Muscle of arm (tissue), 12 donors: ENCODE measurements around the gene FTL. TPM values are rescaled to one million over a fixed set of nuclear protein-coding genes. Genes with fewer than 3 reads are reported as not detected.

ENCODE experiments used
- polyA plus RNA-seq, 12 donors: library from polyadenylated mRNA; unstranded; fragments of 120-200 nt; gene quantifications; one replicate each; pipeline ENCODE4 v1.2.1, GENCODE V29; 2013; ENCODE audit not compliant: insufficient read length in 12 of 12

Gene FTL
- polyA plus RNA-seq, 12 donors, result 466 to 1,078 (median 553) TPM; not detected in 1

Other genes with a start within 250 kb of the FTL start
- 100 to 1,000 TPM in 5 of 12 donors, 10 to 100 TPM in 6, not detected in 1; 56.7 to 184 (median 98.5) TPM for gene MAMSTR, start 245.6 kb upstream of the FTL start, polyA plus RNA-seq
- gene RASIP1, start 224.7 kb upstream of the FTL start, polyA plus RNA-seq, result 10 to 100 TPM in 11 of 12 donors, not detected in 1; 15.1 to 39.6 (median 22.0) TPM
- gene IZUMO1, start 218.4 kb upstream of the FTL start, polyA plus RNA-seq, result 1 to 10 TPM in 5 of 12 donors, under 1 TPM in 5, not detected in 2; 0.43 to 2.2 (median 1.1) TPM
- gene FUT1, start 212.7 kb upstream of the FTL start, polyA plus RNA-seq, result 1 to 10 TPM in 9 of 12 donors, under 1 TPM in 1, not detected in 2; 0.95 to 1.7 (median 1.4) TPM
- not detected for gene FGF21, start 209.8 kb upstream of the FTL start, polyA plus RNA-seq
- 10 to 100 TPM in 11 of 12 donors, not detected in 1; 17.4 to 25.4 (median 20.7) TPM for gene BCAT2, start 154.3 kb upstream of the FTL start, polyA plus RNA-seq
- gene HSD17B14, start 128.8 kb upstream of the FTL start, polyA plus RNA-seq, result 1 to 10 TPM in 10 of 12 donors, not detected in 2; 2.5 to 4.8 (median 3.1) TPM
- 10 to 100 TPM in 11 of 12 donors, not detected in 1; 24.6 to 41.2 (median 30.4) TPM for gene PLEKHA4, start 96.7 kb upstream of the FTL start, polyA plus RNA-seq
- 100 to 1,000 TPM in 1 of 12 donors, 10 to 100 TPM in 10, not detected in 1; 36.2 to 100 (median 59.0) TPM for gene PPP1R15A, start 92.9 kb upstream of the FTL start, polyA plus RNA-seq
- gene TULP2, start 66.6 kb upstream of the FTL start, polyA plus RNA-seq, result under 1 TPM in 7 of 12 donors, not detected in 5; 0.09 to 0.83 (median 0.14) TPM
- gene NUCB1, start 65.0 kb upstream of the FTL start, polyA plus RNA-seq, result 100 to 1,000 TPM in 11 of 12 donors, not detected in 1; 114 to 175 (median 139) TPM
- gene DHDH, start 31.6 kb upstream of the FTL start, polyA plus RNA-seq, result under 1 TPM in 9 of 12 donors, not detected in 3; 0.14 to 0.68 (median 0.37) TPM
- 10 to 100 TPM in 11 of 12 donors, not detected in 1; 28.4 to 50.9 (median 34.7) TPM for gene BAX, start 10.4 kb upstream of the FTL start, polyA plus RNA-seq
- 100 to 1,000 TPM in 1 of 12 donors, 10 to 100 TPM in 10, not detected in 1; 51.4 to 109 (median 87.1) TPM for gene GYS1, start 28.0 kb downstream of the FTL start, polyA plus RNA-seq
- gene RUVBL2, start 28.6 kb downstream of the FTL start, polyA plus RNA-seq, result 10 to 100 TPM in 11 of 12 donors, not detected in 1; 43.6 to 61.1 (median 49.2) TPM
- gene LHB, start 51.8 kb downstream of the FTL start, polyA plus RNA-seq, result not detected
- 1 to 10 TPM in 1 of 12 donors, under 1 TPM in 2, not detected in 9; 0.30 to 2.1 (median 0.59) TPM for gene CGB3, start 59.0 kb downstream of the FTL start, polyA plus RNA-seq
- not detected for gene CGB2, start 66.6 kb downstream of the FTL start, polyA plus RNA-seq
- gene CGB1, start 71.6 kb downstream of the FTL start, polyA plus RNA-seq, result under 1 TPM in 1 of 12 donors, not detected in 11; 0.30 TPM
- gene CGB5, start 78.5 kb downstream of the FTL start, polyA plus RNA-seq, result under 1 TPM in 5 of 12 donors, not detected in 7; 0.17 to 0.92 (median 0.48) TPM
- gene CGB8, start 83.8 kb downstream of the FTL start, polyA plus RNA-seq, result 1 to 10 TPM in 1 of 12 donors, under 1 TPM in 6, not detected in 5; 0.27 to 1.2 (median 0.71) TPM
- 1 to 10 TPM in 4 of 12 donors, under 1 TPM in 6, not detected in 2; 0.33 to 2.1 (median 0.84) TPM for gene CGB7, start 92.4 kb downstream of the FTL start, polyA plus RNA-seq
- 10 to 100 TPM in 1 of 12 donors, 1 to 10 TPM in 9, not detected in 2; 2.4 to 14.8 (median 5.4) TPM for gene NTF4, start 99.5 kb downstream of the FTL start, polyA plus RNA-seq
- gene KCNA7, start 107.4 kb downstream of the FTL start, polyA plus RNA-seq, result 10 to 100 TPM in 3 of 12 donors, 1 to 10 TPM in 8, not detected in 1; 2.3 to 13.2 (median 8.1) TPM
- 100 to 1,000 TPM; 167 to 329 (median 191) TPM for gene SNRNP70, start 120.1 kb downstream of the FTL start, polyA plus RNA-seq
- gene LIN7B, start 149.1 kb downstream of the FTL start, polyA plus RNA-seq, result 10 to 100 TPM in 6 of 12 donors, 1 to 10 TPM in 4, not detected in 2; 9.1 to 14.9 (median 11.5) TPM
- gene C19orf73, start 153.8 kb downstream of the FTL start, polyA plus RNA-seq, result 1 to 10 TPM in 2 of 12 donors, under 1 TPM in 8, not detected in 2; 0.25 to 1.3 (median 0.53) TPM
- gene PPFIA3, start 154.2 kb downstream of the FTL start, polyA plus RNA-seq, result 10 to 100 TPM in 1 of 12 donors, 1 to 10 TPM in 10, not detected in 1; 4.0 to 38.2 (median 5.9) TPM
- gene HRC, start 190.1 kb downstream of the FTL start, polyA plus RNA-seq, result 100 to 1,000 TPM in 10 of 12 donors, 10 to 100 TPM in 1, not detected in 1; 66.9 to 170 (median 128) TPM
- gene TRPM4, start 192.5 kb downstream of the FTL start, polyA plus RNA-seq, result 10 to 100 TPM in 11 of 12 donors, not detected in 1; 21.5 to 51.8 (median 32.3) TPM